ENCODE results near the gene HMCN1.

DNA sequence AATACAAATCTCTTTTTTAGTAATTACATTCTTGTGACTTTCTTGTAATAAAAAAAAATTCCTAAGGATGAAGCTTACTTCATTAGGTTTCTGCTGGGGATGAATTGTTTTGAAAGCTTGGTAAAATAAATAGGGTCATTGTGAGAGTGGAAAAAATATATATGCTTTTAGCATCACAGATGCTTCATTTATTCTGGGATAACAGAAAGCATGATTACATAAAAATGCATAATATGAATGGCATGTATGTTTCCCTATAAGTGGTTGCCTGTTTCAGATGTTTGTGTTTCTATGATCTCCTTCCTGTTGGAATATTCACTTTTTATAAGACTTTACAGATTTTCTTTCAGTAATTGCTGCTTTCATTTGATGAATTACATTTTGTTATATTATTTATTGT, 42.3 kb downstream of the HMCN1 start:
- TF ChIP-seq, protein P1, sequence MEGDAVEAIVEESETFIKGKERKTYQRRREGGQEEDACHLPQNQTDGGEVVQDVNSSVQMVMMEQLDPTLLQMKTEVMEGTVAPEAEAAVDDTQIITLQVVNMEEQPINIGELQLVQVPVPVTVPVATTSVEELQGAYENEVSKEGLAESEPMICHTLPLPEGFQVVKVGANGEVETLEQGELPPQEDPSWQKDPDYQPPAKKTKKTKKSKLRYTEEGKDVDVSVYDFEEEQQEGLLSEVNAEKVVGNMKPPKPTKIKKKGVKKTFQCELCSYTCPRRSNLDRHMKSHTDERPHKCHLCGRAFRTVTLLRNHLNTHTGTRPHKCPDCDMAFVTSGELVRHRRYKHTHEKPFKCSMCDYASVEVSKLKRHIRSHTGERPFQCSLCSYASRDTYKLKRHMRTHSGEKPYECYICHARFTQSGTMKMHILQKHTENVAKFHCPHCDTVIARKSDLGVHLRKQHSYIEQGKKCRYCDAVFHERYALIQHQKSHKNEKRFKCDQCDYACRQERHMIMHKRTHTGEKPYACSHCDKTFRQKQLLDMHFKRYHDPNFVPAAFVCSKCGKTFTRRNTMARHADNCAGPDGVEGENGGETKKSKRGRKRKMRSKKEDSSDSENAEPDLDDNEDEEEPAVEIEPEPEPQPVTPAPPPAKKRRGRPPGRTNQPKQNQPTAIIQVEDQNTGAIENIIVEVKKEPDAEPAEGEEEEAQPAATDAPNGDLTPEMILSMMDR (conservative IDR thresholded peaks at IDR 0.05 in 1 of 2, IDR thresholded peaks at IDR 0.05 in 1 of 2; ENCODE audit: extremely low read depth in 1 of 2, insufficient read depth in 1 of 2, low read depth in 1 of 2, low read length in 2 of 2): no peak
- no peak for TF ChIP-seq EZH2 (IDR thresholded peaks at IDR 0.05; ENCODE audit: borderline replicate concordance, low read length)

Data from mammary epithelial cell (primary cell).